Stimulated activated CD8-positive, alpha-beta memory T cell treated with anti-CD3 and anti-CD28 coated beads, Interleukin-2, amount 100 ng/mL, for 48 hours (primary cell): ENCODE measurements around the gene SLC2A8.

ENCODE experiments used
- DNase-seq, 2 donors: peaks; one replicate each; pipeline ENCODE4 v3.0.0-alpha.2; 2020; ENCODE audit warnings: low read depth in 2 of 2

Gene SLC2A8

GRCh38 chr9:127396808-127397645, at the start of gene SLC2A8:
TSS of gene SLC2A8 (plus strand) at chr9:127397169. CDS start at chr9:127397231, 62 bp downstream.
- DNase-seq = peak; percentile 81 to 91

- DNase-seq = no peak
Observed at GRCh38 chr9:127347831-127348776, 48.9 kb upstream of the SLC2A8 start.

- DNase-seq = no peak
Observed at GRCh38 chr9:127349483-127350113, 47.4 kb upstream of the SLC2A8 start.

- no peak for DNase-seq
Observed at GRCh38 chr9:127351182-127352166, 45.5 kb upstream of the SLC2A8 start.

- no peak for DNase-seq
Observed at GRCh38 chr9:127353882-127354281, 43.1 kb upstream of the SLC2A8 start.

GRCh38 chr9:127356906-127357305, 40.1 kb upstream of the SLC2A8 start:
- no peak for DNase-seq

- no peak for DNase-seq
Observed at GRCh38 chr9:127358023-127358535, 38.9 kb upstream of the SLC2A8 start.

GRCh38 chr9:127358770-127359169, 38.2 kb upstream of the SLC2A8 start:
- no peak for DNase-seq

GRCh38 chr9:127360250-127360649, 36.7 kb upstream of the SLC2A8 start:
- DNase-seq = no peak

- no peak for DNase-seq
Observed at GRCh38 chr9:127360829-127361228, 36.1 kb upstream of the SLC2A8 start.

GRCh38 chr9:127361561-127361960, 35.4 kb upstream of the SLC2A8 start:
- no peak for DNase-seq

GRCh38 chr9:127362829-127363228, 34.1 kb upstream of the SLC2A8 start:
- no peak for DNase-seq

- no peak for DNase-seq
Observed at GRCh38 chr9:127365461-127365860, 31.5 kb upstream of the SLC2A8 start.

- no peak for DNase-seq
Observed at GRCh38 chr9:127366594-127366993, 30.4 kb upstream of the SLC2A8 start.

GRCh38 chr9:127368852-127369402, 28.0 kb upstream of the SLC2A8 start:
- DNase-seq = no peak

- no peak for DNase-seq
Observed at GRCh38 chr9:127369428-127369827, 27.5 kb upstream of the SLC2A8 start.

- no peak for DNase-seq
Observed at GRCh38 chr9:127370147-127370579, 26.8 kb upstream of the SLC2A8 start.

GRCh38 chr9:127370672-127371648, 26.0 kb upstream of the SLC2A8 start:
- DNase-seq = no peak

- DNase-seq = no peak
Observed at GRCh38 chr9:127380479-127380878, 16.5 kb upstream of the SLC2A8 start.
